Stimulated activated CD8-positive, alpha-beta memory T cell treated with anti-CD3 and anti-CD28 coated beads, Interleukin-15, amount 100 ng/mL, for 24 hours (primary cell): ENCODE data around the gene SIK3.
"Not testable (repeated sequence)": the region's sequence is repeated elsewhere in the genome, so short reads cannot be mapped to it uniquely, and the experiment has no call there.

Source experiments
- DNase-seq: peaks from one replicate; pipeline ENCODE4 v3.0.0-alpha.2; 2020; ENCODE audit warnings: low read depth

SIK3 gene

GRCh38 chr11:117098269-117099232 lies at the start of gene SIK3:
SIK3 (minus strand) TSS chr11:117098428; CDS start chr11:117098415, 13 bp downstream.
- peak; percentile 91 for DNase-seq

- DNase-seq: no peak
These were observed 48.3 kb upstream of the SIK3 start for GRCh38 chr11:117146521-117146920.

- DNase-seq: no peak
These were observed 47.1 kb upstream of the SIK3 start for GRCh38 chr11:117145393-117145761.

- no peak for DNase-seq
These were observed 46.5 kb upstream of the SIK3 start for GRCh38 chr11:117144477-117145392.

- DNase-seq: peak; percentile 93
These were observed 45.7 kb upstream of the SIK3 start, which contains the start of gene PAFAH1B2 for GRCh38 chr11:117143871-117144476. PAFAH1B2 (plus strand) TSS chr11:117144287; CDS start chr11:117152448, 8,161 bp downstream.

GRCh38 chr11:117143390-117143789 lies 45.2 kb upstream of the SIK3 start:
- no peak for DNase-seq

- not testable (repeated sequence) for DNase-seq
These were observed 39.2 kb upstream of the SIK3 start for GRCh38 chr11:117137223-117138086.

GRCh38 chr11:117134979-117135378 lies 36.8 kb upstream of the SIK3 start:
- not testable (repeated sequence) for DNase-seq

- no peak for DNase-seq
These were observed 36.2 kb upstream of the SIK3 start for GRCh38 chr11:117134431-117134830.

- no peak for DNase-seq
These were observed 32.7 kb upstream of the SIK3 start for GRCh38 chr11:117130879-117131278.

GRCh38 chr11:117130396-117130795 lies 32.2 kb upstream of the SIK3 start:
- not testable (repeated sequence) for DNase-seq

- no peak for DNase-seq
These were observed 30.1 kb upstream of the SIK3 start for GRCh38 chr11:117128289-117128688.

GRCh38 chr11:117127171-117127901 lies 29.1 kb upstream of the SIK3 start:
- no peak for DNase-seq

GRCh38 chr11:117126223-117126965 lies 28.2 kb upstream of the SIK3 start:
- no peak for DNase-seq

GRCh38 chr11:117122556-117122955 lies 24.3 kb upstream of the SIK3 start:
- DNase-seq: no peak

GRCh38 chr11:117121176-117121575 lies 22.9 kb upstream of the SIK3 start:
- DNase-seq: no peak

- DNase-seq: no peak
These were observed 19.5 kb upstream of the SIK3 start for GRCh38 chr11:117117681-117118080.

GRCh38 chr11:117112939-117113338 lies 14.7 kb upstream of the SIK3 start:
- DNase-seq: not testable (repeated sequence)

- DNase-seq: not testable (repeated sequence)
These were observed 14.3 kb upstream of the SIK3 start for GRCh38 chr11:117112497-117112896.
